RWPE1 (cell line): ENCODE measurements around the gene PPP1R9A.

Experiments
- CTCF ChIA-PET: fragments of 350-600 bp; sonication (Branson Sonifier 250); formaldehyde crosslinking; extraction: SDS; loops from one replicate; lab custom pipeline; 2021; lab: Yijun Ruan, JAX
- POLR2A ChIA-PET: fragments of 400-600 bp; formaldehyde crosslinking; extraction: SDS; loops from one replicate; lab custom pipeline; 2020; ENCODE audit warnings: antibody characterized with exemption; ENCODE audit not compliant: low non-redundant PET; lab: Yijun Ruan, JAX
- DNase-seq: peaks from one replicate; pipeline ENCODE4 v3.0.0; 2012; ENCODE audit warnings: low spot score
- H3K27ac ChIP-seq: fragments of 450-650 bp; 2 replicates; pipeline ENCODE4 v1.5.1; 2017
- CTCF ChIP-seq: fragments of 450-650 bp; conservative IDR thresholded peaks from 2 replicates; pipeline ENCODE4 v1.5.1; 2017; ENCODE audit warnings: low read depth, mild to moderate bottlenecking

The PPP1R9A gene

GRCh38 chr7:94893661-94894060, 13.7 kb upstream of the PPP1R9A start:
- TF ChIP-seq CTCF: no peak
- DNase-seq: no peak
- ChIA-PET POLR2A (no interaction called here), CTCF (no interaction called here)
- H3K27ac ChIP-seq: no peak overlapping the region

DNA sequence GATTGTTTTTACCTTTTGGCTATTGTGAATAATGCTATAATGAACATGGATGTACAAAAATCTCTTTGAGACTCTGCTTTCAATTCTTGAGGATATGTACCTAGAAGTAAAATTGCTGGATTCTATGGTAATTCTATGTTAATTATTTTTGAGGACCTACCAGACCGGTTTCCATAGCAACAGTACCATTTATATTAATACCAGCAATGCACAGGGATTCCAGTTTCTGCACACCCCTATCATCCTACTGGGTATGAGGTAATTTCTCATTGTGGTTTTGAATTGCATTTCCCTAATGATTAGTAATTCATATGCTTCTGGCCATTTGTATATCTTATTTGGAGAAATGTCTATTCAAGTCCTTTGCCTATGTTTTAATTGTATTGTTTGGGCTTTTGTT, 9.9 kb upstream of the PPP1R9A start:
- TF ChIP-seq CTCF: no peak
- CTCF ChIA-PET: no interaction called here
- no peak for DNase-seq
- H3K27ac ChIP-seq: no peak overlapping the region
- POLR2A ChIA-PET: no interaction called here

DNA sequence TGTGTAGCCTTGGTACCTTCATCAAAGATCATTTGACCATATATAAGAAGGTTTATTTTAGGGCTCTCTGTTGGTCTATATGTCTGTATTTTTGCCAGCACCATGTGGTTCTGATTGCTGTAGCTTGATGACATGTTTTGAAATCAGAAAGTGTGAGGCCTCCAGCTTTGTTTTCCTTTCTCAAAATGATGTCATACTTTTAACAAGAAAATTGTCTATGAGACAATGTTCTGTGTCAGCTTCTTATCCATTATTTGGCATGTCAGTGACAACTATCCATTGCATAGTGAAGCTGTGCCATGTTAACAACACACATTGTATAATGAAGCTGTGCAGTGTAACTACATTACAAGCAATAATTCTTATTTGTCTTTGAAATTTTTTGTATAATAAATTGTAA, 9.1 kb upstream of the PPP1R9A start:
- ChIA-PET POLR2A (no interaction called here), CTCF (no interaction called here)
- no peak for DNase-seq
- no peak for TF ChIP-seq CTCF
- no peak overlapping the region for H3K27ac ChIP-seq

DNA sequence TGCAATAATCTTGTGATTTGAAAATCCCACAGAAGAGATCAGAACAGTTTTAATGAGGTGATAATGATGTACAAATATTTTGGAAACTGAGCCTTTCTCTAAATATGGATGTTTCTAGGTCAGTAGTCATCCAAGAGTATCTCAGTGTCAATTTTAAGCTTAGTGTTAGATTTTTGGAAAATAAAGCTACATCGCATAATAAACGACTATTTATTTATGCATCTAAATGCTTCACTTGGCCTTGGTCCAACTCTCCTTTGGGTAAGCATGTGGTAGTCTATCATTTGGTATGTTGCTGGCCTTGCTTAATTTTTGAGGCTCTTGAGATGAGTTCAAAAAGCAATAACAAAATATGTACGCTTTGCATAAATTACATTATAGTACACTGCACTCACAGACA, 5.4 kb upstream of the PPP1R9A start:
- H3K27ac ChIP-seq: no peak overlapping the region
- TF ChIP-seq CTCF: no peak
- ChIA-PET CTCF (no interaction called here), POLR2A (no interaction called here)
- no peak for DNase-seq

DNA sequence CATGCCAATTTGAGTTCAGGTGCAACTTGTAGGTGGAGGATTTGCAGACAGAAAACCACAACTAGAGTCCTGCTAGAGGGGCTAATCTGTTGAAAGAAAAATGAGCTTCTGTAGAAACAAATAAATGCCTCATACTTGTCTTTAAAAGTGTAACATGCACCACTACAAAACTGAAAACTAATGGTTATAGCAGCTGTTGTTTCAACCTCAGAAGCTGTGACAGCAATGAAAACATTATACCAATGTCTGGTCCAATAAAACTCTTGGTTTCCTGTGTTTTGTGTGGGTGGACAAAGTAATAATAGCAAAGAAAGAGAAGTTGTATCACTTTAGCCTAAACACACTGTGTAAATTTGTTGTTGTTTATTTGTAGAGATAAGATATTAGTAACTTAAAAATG, 3.4 kb upstream of the PPP1R9A start:
- POLR2A ChIA-PET: no interaction called here
- H3K27ac ChIP-seq: no peak overlapping the region
- CTCF ChIA-PET: interaction anchor here (0.6 kb wide), 1 partner anchor 525 kb away, joined by 4 read pairs; no protein-coding TSS in a partner anchor
- TF ChIP-seq CTCF: no peak
- no peak for DNase-seq

DNA sequence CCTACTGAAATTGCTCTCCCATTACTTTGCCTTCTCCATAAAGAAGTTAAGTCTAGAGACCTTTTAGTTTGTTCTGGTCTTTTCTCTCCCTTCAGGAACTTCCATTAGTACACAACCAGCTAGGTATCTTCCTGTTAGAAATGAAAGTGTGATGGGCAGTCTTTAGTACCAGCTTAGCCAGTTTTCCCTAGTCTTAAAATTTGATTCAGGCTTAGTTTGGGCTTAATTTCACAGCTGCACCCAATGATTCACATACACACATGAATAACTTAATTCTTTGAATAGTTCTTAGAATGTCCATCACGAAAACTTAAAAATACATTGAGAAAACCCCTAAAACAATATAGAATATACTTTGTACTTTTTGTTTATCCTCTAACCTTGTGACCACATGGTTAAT, 2.4 kb upstream of the PPP1R9A start:
- no peak for TF ChIP-seq CTCF
- DNase-seq: no peak
- ChIA-PET POLR2A (no interaction called here), CTCF (no interaction called here)
- H3K27ac ChIP-seq: no peak overlapping the region
